Gastrocnemius medialis (tissue), 4 donors: Measurements from ENCODE around the gene CTSH. TPM values are rescaled to one million over a fixed set of nuclear protein-coding genes. Genes with fewer than 3 reads are reported as not detected.
A peak's percentile ranks its signal among the peaks of the same experiment; 100 is the strongest.

Source experiments
- ATAC-seq, 2 donors: fragments of 150-250 bp; one replicate each; pipeline ENCODE4 v1.9.1; 2016
- DNase-seq, 2 donors: peaks; one replicate each; pipeline ENCODE4 v3.0.0-alpha.2; 2019
- H3K27ac ChIP-seq, 4 donors: fragments of 200-600 bp; sonication (generic); 1 replicate in 1 of 4; 2 replicates in 3 of 4; pipeline ENCODE4 v1.5.1; 2016 to 2018; ENCODE audit warnings: mild to moderate bottlenecking in 2 of 4, moderate library complexity in 1 of 4
- H3K27me3 ChIP-seq, 3 donors: fragments of 200-600 bp; sonication (generic) in 2 of 3; 1 replicate in 1 of 3; 2 replicates in 2 of 3; pipeline versions ENCODE4 v1.5.1 to v1.6.0; 2016 to 2019; ENCODE audit warnings: mild to moderate bottlenecking in 1 of 3, moderate library complexity in 1 of 3
- H3K36me3 ChIP-seq, 2 donors: fragments of 200-600 bp; sonication (generic) in 1 of 2; one replicate each; pipeline ENCODE4 v1.5.1; 2017 to 2018
- H3K4me1 ChIP-seq, 2 donors: fragments of 200-600 bp; sonication (generic) in 1 of 2; one replicate each; pipeline ENCODE4 v1.5.1; 2016 to 2017; ENCODE audit warnings: mild to moderate bottlenecking in 2 of 2
- H3K4me3 ChIP-seq, 4 donors: fragments of 200-600 bp; sonication (generic) in 3 of 4; 1 replicate in 1 of 4; 2 replicates in 3 of 4; pipeline ENCODE4 v1.5.1; 2016 to 2019; ENCODE audit warnings: mild to moderate bottlenecking in 2 of 4
- H3K9me3 ChIP-seq, 3 donors: fragments of 200-600 bp; sonication (generic) in 2 of 3; 1 replicate in 1 of 3; 2 replicates in 2 of 3; pipeline ENCODE4 v1.5.1; 2016 to 2019
- POLR2A ChIP-seq, 2 donors: fragments of 450-650 bp; IDR thresholded peaks; one replicate each; pipeline ENCODE4 v1.6.1; 2017; ENCODE audit warnings: antibody characterized with exemption in 2 of 2, mild to moderate bottlenecking in 2 of 2, moderate library complexity in 2 of 2
- in situ Hi-C, 4 donors: fragments of 200-750 bp; cut with MboI; loops; one replicate each; pipeline versions ENCODE4 v1.15.0 to v1.8.0; 2017; ENCODE audit warnings: low sequenced_read_pairs in 4 of 4
- intact Hi-C: fragments of 100-400 bp; cut with DNase I; formaldehyde crosslinking; loops from one replicate; pipeline ENCODE4 v1.15.1; 2023; ENCODE audit warnings: low total_unique reads
- total RNA-seq, 4 donors: library from RNA; depleted of rRNA; stranded (reverse); fragments of >200 nt; gene quantifications; one replicate each; pipeline versions ENCODE4 v1.1.0 to v1.2.3, GENCODE V29; 2016
- TF ChIP-seq, protein P1 (sequence below), 5 experiments: fragments of 450-650 bp in 3 of 5; fragments of 200-600 bp in 2 of 5; sonication (generic) in 2 of 5; IDR thresholded peaks in 4 of 5; conservative IDR thresholded peaks in 1 of 5; 1 replicate in 4 of 5; 2 replicates in 1 of 5; pipeline ENCODE4 v1.5.1; 2016 to 2019; ENCODE audit warnings: antibody characterized with exemption in 5 of 5, mild to moderate bottlenecking in 3 of 5, moderate library complexity in 3 of 5

The CTSH gene
- total RNA-seq, 4 donors from 2014 or later, result 27.4 to 42.1 (median 29.4) TPM

DNA sequence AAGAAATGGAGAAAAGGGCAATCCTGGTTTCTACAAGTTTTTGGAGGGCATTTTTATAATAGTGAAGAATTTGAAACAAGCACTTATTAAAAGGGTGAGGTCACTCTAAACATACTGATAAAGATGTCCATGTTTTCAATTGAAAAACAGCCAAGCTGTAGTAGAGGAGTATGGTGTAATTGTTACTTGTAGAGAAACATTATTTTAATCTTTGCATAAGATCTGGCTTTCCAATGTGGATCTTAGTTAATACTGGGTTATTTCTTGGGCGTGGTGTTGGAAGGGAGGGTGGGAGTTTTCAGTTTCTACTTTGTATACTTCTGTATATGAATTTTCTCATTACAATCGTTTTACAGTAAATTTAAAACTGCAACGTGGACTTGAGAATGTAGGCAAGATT lies 49.4 kb downstream of the CTSH start:
- Histone ChIP-seq H3K4me3 (no peak overlapping the region), H3K36me3 (peaks cover 0 to 90% of the 10 kb centered on the region in 2 donors), H3K9me3 (no peaks in the 10 kb centered on the region), H3K27ac (no peak overlapping the region), H3K4me1 (no peaks in the 10 kb centered on the region), H3K27me3 (no peaks in the 10 kb centered on the region)
- TF ChIP-seq POLR2A (IDR thresholded peaks at IDR 0.05), result no peak
- TF ChIP-seq, protein P1, sequence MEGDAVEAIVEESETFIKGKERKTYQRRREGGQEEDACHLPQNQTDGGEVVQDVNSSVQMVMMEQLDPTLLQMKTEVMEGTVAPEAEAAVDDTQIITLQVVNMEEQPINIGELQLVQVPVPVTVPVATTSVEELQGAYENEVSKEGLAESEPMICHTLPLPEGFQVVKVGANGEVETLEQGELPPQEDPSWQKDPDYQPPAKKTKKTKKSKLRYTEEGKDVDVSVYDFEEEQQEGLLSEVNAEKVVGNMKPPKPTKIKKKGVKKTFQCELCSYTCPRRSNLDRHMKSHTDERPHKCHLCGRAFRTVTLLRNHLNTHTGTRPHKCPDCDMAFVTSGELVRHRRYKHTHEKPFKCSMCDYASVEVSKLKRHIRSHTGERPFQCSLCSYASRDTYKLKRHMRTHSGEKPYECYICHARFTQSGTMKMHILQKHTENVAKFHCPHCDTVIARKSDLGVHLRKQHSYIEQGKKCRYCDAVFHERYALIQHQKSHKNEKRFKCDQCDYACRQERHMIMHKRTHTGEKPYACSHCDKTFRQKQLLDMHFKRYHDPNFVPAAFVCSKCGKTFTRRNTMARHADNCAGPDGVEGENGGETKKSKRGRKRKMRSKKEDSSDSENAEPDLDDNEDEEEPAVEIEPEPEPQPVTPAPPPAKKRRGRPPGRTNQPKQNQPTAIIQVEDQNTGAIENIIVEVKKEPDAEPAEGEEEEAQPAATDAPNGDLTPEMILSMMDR (IDR thresholded peaks at IDR 0.05 in 4 of 5, conservative IDR thresholded peaks at IDR 0.05 in 1 of 5), result no peak
- ATAC-seq, result no peak
- in situ Hi-C loops, result no loop called here
- DNase-seq, result no peak
- intact Hi-C loops, result no loop called here

DNA sequence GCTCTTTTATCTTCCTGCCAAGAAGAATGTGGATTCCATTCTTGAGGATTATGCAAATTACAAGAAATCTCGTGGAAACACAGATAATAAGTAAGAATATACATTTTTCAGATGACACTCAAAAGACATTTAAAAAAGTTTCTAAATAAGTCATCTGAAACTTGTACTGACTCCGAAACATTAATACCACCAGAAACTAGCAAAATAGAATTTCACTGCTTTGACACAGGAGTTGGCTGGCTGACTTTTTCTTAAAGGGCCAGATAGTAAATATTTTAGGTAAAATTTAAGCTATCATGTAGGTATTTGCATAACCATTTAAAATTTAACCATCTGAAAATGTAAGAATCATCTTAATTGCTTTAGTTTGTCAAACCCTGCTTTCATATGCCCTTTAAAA lies 51.3 kb downstream of the CTSH start:
- Histone ChIP-seq H3K27me3 (no peaks in the 10 kb centered on the region), H3K4me1 (no peaks in the 10 kb centered on the region), H3K4me3 (no peak overlapping the region), H3K36me3 (peaks cover 0 to 86% of the 10 kb centered on the region in 2 donors), H3K27ac (no peak overlapping the region), H3K9me3 (no peaks in the 10 kb centered on the region)
- DNase-seq (no peak), ATAC-seq (no peak)
- TF ChIP-seq, protein P1 (IDR thresholded peaks at IDR 0.05 in 4 of 5, conservative IDR thresholded peaks at IDR 0.05 in 1 of 5), result no peak
- TF ChIP-seq POLR2A (IDR thresholded peaks at IDR 0.05), result no peak
- intact Hi-C loops, result no loop called here
- in situ Hi-C loops, result no loop called here

DNA sequence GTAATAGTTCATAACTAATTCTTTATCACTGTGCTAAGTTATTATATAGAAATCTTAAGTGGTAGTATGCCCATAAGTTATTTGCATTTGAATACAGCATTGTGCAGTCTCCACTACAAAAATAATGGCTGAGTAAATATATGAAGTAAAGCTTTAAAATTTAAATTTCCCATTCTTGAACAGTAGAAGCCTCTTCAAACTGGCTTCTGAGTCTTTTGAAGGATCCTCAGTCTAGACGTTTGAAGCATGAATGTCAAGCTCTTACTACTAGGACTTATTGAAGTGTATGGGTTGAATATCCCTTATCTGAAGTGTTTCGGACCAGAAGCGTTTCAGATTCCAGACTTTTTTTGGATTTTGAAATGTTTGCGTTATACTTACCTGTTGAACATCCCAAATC lies 55.8 kb downstream of the CTSH start:
- DNase-seq (no peak), ATAC-seq (no peak)
- no peak for TF ChIP-seq POLR2A (IDR thresholded peaks at IDR 0.05)
- TF ChIP-seq, protein P1 (IDR thresholded peaks at IDR 0.05 in 4 of 5, conservative IDR thresholded peaks at IDR 0.05 in 1 of 5), result no peak
- H3K9me3 ChIP-seq, result no peaks in the 10 kb centered on the region
- no peaks in the 10 kb centered on the region for H3K27me3 ChIP-seq
- no peak overlapping the region for H3K27ac ChIP-seq
- in situ Hi-C loops (no loop called here), intact Hi-C loops (no loop called here)
- H3K4me1 ChIP-seq, result no peaks in the 10 kb centered on the region
- no peak overlapping the region for H3K4me3 ChIP-seq
- peaks cover 0 to 76% of the 10 kb centered on the region in 2 donors for H3K36me3 ChIP-seq

- ATAC-seq, result no peak
- Histone ChIP-seq H3K4me1 (peaks cover 58 to 59% of the 10 kb centered on the region in 2 donors), H3K27ac (peak overlapping the region in 1 of 4 donors; percentile 3)
These were observed 63.2 kb downstream of the CTSH start for GRCh38 chr15:78881681-78882080.

More at GRCh38 chr15:78881681-78882080, 63.2 kb downstream of the CTSH start:
- no peak for DNase-seq
- Histone ChIP-seq H3K4me3 (no peak overlapping the region), H3K9me3 (no peaks in the 10 kb centered on the region), H3K27me3 (no peaks in the 10 kb centered on the region), H3K36me3 (peaks cover 0 to 22% of the 10 kb centered on the region in 2 donors)
- in situ Hi-C loops (no loop called here), intact Hi-C loops (no loop called here)
- TF ChIP-seq, protein P1 (IDR thresholded peaks at IDR 0.05 in 4 of 5, conservative IDR thresholded peaks at IDR 0.05 in 1 of 5), result no peak
- no peak for TF ChIP-seq POLR2A (IDR thresholded peaks at IDR 0.05)
